Testis (tissue), 2 donors: ENCODE measurements around the gene BST2.

Source experiments
- POLR2A ChIP-seq: fragments of 450-650 bp; IDR thresholded peaks from one replicate; pipeline ENCODE4 v1.6.1; 2017; ENCODE audit warnings: antibody characterized with exemption, mild to moderate bottlenecking, moderate library complexity
- TF ChIP-seq, protein P1 (sequence below), 3 experiments: fragments of 450-650 bp in 2 of 3; fragments of 200-600 bp in 1 of 3; sonication (generic) in 1 of 3; IDR thresholded peaks; one replicate each; pipeline ENCODE4 v1.5.1; 2016 to 2019; ENCODE audit warnings: antibody characterized with exemption in 3 of 3, mild to moderate bottlenecking in 2 of 3, moderate library complexity in 1 of 3

DNA sequence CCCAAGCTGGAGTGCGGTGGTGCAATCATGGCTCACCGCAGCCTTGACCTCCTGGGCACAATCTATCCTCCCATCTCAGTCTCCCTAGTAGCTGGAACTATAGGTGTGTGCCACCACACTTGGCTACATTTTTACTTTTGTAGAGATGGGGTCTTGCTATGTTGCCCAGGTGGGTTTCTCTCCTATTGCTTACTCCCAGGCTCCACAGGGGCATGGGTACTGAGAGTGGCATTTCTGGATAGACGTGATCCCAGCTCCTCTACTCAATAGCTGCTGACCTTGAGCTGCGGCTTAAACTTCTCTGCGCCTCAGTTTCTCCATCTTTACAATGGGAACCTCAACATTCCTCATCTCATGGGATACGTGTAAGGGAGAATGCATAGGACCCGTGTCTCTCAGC lies 26.0 kb upstream of the BST2 start:
- TF ChIP-seq, protein P1, sequence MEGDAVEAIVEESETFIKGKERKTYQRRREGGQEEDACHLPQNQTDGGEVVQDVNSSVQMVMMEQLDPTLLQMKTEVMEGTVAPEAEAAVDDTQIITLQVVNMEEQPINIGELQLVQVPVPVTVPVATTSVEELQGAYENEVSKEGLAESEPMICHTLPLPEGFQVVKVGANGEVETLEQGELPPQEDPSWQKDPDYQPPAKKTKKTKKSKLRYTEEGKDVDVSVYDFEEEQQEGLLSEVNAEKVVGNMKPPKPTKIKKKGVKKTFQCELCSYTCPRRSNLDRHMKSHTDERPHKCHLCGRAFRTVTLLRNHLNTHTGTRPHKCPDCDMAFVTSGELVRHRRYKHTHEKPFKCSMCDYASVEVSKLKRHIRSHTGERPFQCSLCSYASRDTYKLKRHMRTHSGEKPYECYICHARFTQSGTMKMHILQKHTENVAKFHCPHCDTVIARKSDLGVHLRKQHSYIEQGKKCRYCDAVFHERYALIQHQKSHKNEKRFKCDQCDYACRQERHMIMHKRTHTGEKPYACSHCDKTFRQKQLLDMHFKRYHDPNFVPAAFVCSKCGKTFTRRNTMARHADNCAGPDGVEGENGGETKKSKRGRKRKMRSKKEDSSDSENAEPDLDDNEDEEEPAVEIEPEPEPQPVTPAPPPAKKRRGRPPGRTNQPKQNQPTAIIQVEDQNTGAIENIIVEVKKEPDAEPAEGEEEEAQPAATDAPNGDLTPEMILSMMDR (IDR thresholded peaks at IDR 0.05): no peak
- TF ChIP-seq POLR2A: no peak
